HTERT RPE-1 (cell line): ENCODE measurements around the gene SNCAIP.

Experiments
- in situ Hi-C: fragments of 300-500 bp; cut with MboI; formaldehyde crosslinking; loops from 4 replicates; pipeline ENCODE4 v1.14.3; 2020; ENCODE audit warnings: low sequenced_read_pairs

Gene SNCAIP

GRCh38 chr5:122394284-122394930, 82.4 kb downstream of the SNCAIP start:
- in situ Hi-C loops = no loop called here

- in situ Hi-C loops = no loop called here
These were observed 86.0 kb downstream of the SNCAIP start for GRCh38 chr5:122398016-122398415.

GRCh38 chr5:122400341-122400740, 88.3 kb downstream of the SNCAIP start:
- in situ Hi-C loops = no loop called here

- in situ Hi-C loops = no loop called here
These were observed 88.9 kb downstream of the SNCAIP start for GRCh38 chr5:122400938-122401337.

- in situ Hi-C loops = no loop called here
These were observed 90.1 kb downstream of the SNCAIP start for GRCh38 chr5:122401976-122402725.

GRCh38 chr5:122402955-122403685, 91.1 kb downstream of the SNCAIP start:
- in situ Hi-C loops = no loop called here

GRCh38 chr5:122404018-122404417, 92.0 kb downstream of the SNCAIP start:
- in situ Hi-C loops = no loop called here

GRCh38 chr5:122404653-122405362, 92.8 kb downstream of the SNCAIP start:
- in situ Hi-C loops = no loop called here

- in situ Hi-C loops = no loop called here
These were observed 93.7 kb downstream of the SNCAIP start for GRCh38 chr5:122405751-122406150.

GRCh38 chr5:122406181-122406580, 94.1 kb downstream of the SNCAIP start:
- in situ Hi-C loops = no loop called here

- in situ Hi-C loops = no loop called here
These were observed 96.7 kb downstream of the SNCAIP start for GRCh38 chr5:122408592-122409224.

GRCh38 chr5:122412966-122413365, 100.9 kb downstream of the SNCAIP start:
- in situ Hi-C loops = no loop called here

- in situ Hi-C loops = no loop called here
These were observed 101.7 kb downstream of the SNCAIP start for GRCh38 chr5:122413722-122414121.

- in situ Hi-C loops = no loop called here
These were observed 103.2 kb downstream of the SNCAIP start for GRCh38 chr5:122415030-122415800.

- in situ Hi-C loops = no loop called here
These were observed 103.7 kb downstream of the SNCAIP start for GRCh38 chr5:122415801-122416120.

- in situ Hi-C loops = no loop called here
These were observed 107.3 kb downstream of the SNCAIP start for GRCh38 chr5:122419142-122419894.

- in situ Hi-C loops = no loop called here
These were observed 108.1 kb downstream of the SNCAIP start for GRCh38 chr5:122420091-122420490.

GRCh38 chr5:122420537-122421236, 108.7 kb downstream of the SNCAIP start:
- in situ Hi-C loops = no loop called here
